ENCODE results near the gene ADGRA1.

GRCh38 chr10:133086247-133086646, 1.5 kb upstream of the ADGRA1 start:
- TF ChIP-seq POLR2AphosphoS5 (IDR thresholded peaks at IDR 0.05; ENCODE audit: low read length) (no peak), BCLAF1 (IDR thresholded peaks at IDR 0.05) (no peak), RAD21 (IDR thresholded peaks at IDR 0.05; ENCODE audit: insufficient read depth, low read depth, low read length) (no peak), E2F4 (IDR thresholded peaks at IDR 0.05; ENCODE audit: low read depth, low read length) (no peak), RAD51 (IDR thresholded peaks at IDR 0.05) (no peak), JUND (IDR thresholded peaks at IDR 0.05; ENCODE audit: low read depth, low read length) (no peak), ZBTB33 (IDR thresholded peaks at IDR 0.05) (no peak)
- TF ChIP-seq, protein P1, sequence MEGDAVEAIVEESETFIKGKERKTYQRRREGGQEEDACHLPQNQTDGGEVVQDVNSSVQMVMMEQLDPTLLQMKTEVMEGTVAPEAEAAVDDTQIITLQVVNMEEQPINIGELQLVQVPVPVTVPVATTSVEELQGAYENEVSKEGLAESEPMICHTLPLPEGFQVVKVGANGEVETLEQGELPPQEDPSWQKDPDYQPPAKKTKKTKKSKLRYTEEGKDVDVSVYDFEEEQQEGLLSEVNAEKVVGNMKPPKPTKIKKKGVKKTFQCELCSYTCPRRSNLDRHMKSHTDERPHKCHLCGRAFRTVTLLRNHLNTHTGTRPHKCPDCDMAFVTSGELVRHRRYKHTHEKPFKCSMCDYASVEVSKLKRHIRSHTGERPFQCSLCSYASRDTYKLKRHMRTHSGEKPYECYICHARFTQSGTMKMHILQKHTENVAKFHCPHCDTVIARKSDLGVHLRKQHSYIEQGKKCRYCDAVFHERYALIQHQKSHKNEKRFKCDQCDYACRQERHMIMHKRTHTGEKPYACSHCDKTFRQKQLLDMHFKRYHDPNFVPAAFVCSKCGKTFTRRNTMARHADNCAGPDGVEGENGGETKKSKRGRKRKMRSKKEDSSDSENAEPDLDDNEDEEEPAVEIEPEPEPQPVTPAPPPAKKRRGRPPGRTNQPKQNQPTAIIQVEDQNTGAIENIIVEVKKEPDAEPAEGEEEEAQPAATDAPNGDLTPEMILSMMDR (IDR thresholded peaks at IDR 0.05 in 2 of 3, conservative IDR thresholded peaks at IDR 0.05 in 1 of 3; ENCODE audit: control insufficient read depth in 2 of 3, extremely low read depth in 1 of 3, insufficient read depth in 1 of 3, low read depth in 3 of 3, low read length in 3 of 3) = no peak
